ENCODE results near the gene RAI1. TPM values are rescaled to one million over a fixed set of nuclear protein-coding genes. Genes with fewer than 3 reads are reported as not detected.

RAI1 gene
- total and polyA plus RNA-seq, 2 experiments from 2014 or later, result 0.87 to 0.89 TPM

DNA sequence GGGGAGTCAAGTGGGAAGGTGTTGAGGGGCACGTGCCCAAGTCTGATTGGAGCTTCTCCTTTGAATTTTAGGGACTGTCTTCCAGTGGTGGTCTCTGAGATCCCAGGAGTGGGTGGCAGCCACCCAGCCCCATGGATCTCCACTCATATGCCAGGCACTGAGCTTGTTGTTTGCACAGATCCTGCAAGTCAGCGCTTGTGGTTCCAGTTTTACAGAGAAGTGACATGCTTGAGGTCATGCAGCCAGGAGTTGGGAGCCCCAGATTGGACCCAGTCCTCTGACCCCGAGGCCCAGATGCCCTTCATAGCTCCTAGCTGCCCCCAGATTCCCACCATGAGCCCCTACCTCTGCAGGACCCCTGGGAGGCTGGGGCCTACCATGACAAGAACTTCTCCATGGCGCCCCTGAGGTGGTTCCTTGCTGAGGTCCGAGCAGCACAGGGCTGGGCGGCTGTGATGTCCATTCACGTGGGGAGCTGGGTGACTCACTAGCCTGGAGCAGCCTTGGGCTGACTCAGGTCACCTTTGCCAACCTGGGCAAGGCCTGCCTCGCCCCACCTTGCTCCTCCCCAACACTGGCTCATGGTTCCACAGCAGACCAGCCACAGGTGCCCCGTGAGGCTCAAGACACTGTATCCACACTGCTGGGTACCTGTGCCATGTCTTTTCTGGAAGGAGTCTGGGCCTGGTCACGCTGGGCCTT lies 47.4 kb downstream of the RAI1 start (continued):
- TF ChIP-seq, protein P1, sequence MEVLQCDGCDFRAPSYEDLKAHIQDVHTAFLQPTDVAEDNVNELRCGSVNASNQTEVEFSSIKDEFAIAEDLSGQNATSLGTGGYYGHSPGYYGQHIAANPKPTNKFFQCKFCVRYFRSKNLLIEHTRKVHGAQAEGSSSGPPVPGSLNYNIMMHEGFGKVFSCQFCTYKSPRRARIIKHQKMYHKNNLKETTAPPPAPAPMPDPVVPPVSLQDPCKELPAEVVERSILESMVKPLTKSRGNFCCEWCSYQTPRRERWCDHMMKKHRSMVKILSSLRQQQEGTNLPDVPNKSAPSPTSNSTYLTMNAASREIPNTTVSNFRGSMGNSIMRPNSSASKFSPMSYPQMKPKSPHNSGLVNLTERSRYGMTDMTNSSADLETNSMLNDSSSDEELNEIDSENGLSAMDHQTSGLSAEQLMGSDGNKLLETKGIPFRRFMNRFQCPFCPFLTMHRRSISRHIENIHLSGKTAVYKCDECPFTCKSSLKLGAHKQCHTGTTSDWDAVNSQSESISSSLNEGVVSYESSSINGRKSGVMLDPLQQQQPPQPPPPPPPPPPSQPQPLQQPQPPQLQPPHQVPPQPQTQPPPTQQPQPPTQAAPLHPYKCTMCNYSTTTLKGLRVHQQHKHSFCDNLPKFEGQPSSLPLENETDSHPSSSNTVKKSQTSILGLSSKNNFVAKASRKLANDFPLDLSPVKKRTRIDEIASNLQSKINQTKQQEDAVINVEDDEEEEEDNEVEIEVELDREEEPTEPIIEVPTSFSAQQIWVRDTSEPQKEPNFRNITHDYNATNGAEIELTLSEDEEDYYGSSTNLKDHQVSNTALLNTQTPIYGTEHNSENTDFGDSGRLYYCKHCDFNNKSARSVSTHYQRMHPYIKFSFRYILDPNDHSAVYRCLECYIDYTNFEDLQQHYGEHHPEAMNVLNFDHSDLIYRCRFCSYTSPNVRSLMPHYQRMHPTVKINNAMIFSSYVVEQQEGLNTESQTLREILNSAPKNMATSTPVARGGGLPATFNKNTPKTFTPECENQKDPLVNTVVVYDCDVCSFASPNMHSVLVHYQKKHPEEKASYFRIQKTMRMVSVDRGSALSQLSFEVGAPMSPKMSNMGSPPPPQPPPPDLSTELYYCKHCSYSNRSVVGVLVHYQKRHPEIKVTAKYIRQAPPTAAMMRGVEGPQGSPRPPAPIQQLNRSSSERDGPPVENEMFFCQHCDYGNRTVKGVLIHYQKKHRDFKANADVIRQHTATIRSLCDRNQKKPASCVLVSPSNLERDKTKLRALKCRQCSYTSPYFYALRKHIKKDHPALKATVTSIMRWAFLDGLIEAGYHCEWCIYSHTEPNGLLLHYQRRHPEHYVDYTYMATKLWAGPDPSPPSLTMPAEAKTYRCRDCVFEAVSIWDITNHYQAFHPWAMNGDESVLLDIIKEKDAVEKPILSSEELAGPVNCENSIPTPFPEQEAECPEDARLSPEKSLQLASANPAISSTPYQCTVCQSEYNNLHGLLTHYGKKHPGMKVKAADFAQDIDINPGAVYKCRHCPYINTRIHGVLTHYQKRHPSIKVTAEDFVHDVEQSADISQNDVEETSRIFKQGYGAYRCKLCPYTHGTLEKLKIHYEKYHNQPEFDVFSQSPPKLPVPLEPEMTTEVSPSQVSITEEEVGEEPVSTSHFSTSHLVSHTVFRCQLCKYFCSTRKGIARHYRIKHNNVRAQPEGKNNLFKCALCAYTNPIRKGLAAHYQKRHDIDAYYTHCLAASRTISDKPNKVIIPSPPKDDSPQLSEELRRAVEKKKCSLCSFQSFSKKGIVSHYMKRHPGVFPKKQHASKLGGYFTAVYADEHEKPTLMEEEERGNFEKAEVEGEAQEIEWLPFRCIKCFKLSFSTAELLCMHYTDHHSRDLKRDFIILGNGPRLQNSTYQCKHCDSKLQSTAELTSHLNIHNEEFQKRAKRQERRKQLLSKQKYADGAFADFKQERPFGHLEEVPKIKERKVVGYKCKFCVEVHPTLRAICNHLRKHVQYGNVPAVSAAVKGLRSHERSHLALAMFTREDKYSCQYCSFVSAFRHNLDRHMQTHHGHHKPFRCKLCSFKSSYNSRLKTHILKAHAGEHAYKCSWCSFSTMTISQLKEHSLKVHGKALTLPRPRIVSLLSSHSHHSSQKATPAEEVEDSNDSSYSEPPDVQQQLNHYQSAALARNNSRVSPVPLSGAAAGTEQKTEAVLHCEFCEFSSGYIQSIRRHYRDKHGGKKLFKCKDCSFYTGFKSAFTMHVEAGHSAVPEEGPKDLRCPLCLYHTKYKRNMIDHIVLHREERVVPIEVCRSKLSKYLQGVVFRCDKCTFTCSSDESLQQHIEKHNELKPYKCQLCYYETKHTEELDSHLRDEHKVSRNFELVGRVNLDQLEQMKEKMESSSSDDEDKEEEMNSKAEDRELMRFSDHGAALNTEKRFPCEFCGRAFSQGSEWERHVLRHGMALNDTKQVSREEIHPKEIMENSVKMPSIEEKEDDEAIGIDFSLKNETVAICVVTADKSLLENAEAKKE (CRISPR knock-in tag; IDR thresholded peaks at IDR 0.05), result no peak
- TF ChIP-seq, protein P2, sequence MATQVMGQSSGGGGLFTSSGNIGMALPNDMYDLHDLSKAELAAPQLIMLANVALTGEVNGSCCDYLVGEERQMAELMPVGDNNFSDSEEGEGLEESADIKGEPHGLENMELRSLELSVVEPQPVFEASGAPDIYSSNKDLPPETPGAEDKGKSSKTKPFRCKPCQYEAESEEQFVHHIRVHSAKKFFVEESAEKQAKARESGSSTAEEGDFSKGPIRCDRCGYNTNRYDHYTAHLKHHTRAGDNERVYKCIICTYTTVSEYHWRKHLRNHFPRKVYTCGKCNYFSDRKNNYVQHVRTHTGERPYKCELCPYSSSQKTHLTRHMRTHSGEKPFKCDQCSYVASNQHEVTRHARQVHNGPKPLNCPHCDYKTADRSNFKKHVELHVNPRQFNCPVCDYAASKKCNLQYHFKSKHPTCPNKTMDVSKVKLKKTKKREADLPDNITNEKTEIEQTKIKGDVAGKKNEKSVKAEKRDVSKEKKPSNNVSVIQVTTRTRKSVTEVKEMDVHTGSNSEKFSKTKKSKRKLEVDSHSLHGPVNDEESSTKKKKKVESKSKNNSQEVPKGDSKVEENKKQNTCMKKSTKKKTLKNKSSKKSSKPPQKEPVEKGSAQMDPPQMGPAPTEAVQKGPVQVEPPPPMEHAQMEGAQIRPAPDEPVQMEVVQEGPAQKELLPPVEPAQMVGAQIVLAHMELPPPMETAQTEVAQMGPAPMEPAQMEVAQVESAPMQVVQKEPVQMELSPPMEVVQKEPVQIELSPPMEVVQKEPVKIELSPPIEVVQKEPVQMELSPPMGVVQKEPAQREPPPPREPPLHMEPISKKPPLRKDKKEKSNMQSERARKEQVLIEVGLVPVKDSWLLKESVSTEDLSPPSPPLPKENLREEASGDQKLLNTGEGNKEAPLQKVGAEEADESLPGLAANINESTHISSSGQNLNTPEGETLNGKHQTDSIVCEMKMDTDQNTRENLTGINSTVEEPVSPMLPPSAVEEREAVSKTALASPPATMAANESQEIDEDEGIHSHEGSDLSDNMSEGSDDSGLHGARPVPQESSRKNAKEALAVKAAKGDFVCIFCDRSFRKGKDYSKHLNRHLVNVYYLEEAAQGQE (IDR thresholded peaks at IDR 0.05; ENCODE audit: unreplicated experiment), result no peak
- TF ChIP-seq NANOG (IDR thresholded peaks at IDR 0.05; ENCODE audit: borderline replicate concordance), result no peak
- TF ChIP-seq ZNF114 (CRISPR knock-in tag; IDR thresholded peaks at IDR 0.05), result no peak
- TF ChIP-seq CREB1 (CRISPR knock-in tag; IDR thresholded peaks at IDR 0.05; ENCODE audit: low read depth), result no peak
- TF ChIP-seq JUNB (IDR thresholded peaks at IDR 0.05; ENCODE audit: unreplicated experiment), result no peak
- TF ChIP-seq EZH2phosphoT487 (IDR thresholded peaks at IDR 0.05; ENCODE audit: unreplicated experiment), result no peak

Data from GM23338 (cell line).